Activated T-cell treated with anti-CD3 and anti-CD28 coated beads for 4 hours (primary cell): ENCODE data around the gene SIL1.

Source experiments
- DNase-seq: peaks from one replicate; pipeline ENCODE4 v3.0.0-alpha.2; 2020

SIL1 gene

DNA sequence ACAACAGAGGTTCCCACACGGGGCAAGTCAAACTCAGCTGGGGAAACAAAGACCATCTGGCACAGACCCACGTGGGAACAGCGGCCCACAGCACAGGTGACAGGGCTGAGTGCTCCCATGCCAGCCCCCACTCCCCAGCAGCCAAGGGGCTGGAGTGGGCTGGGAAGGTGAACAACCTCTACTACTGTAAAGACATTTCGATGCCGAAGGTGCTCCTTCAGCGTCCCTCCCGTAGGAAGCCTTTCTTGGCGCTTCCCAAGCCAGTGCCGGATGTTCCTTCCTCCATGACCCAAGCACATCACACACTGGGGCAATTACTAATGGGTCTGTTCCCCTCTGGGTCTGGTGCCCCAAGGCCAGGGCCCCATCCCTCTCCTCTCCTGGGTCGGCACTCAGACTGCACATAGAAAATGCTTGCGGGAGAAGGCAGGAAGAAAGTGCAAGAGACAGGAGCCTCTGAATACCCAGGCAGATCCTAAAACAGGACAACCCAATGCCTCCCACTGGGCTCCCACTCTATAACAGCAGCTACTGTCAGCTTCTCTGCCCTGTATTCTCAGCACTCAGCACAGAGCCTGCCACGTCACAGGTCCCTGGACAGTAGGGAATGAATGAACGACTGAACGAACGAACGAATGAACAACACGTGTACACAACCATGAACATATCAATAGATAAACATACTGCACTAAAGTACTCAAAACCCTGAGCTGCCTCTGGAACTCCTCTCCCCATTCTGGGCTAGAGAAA is 246.0 kb downstream of the SIL1 start:
- no peak for DNase-seq

DNA sequence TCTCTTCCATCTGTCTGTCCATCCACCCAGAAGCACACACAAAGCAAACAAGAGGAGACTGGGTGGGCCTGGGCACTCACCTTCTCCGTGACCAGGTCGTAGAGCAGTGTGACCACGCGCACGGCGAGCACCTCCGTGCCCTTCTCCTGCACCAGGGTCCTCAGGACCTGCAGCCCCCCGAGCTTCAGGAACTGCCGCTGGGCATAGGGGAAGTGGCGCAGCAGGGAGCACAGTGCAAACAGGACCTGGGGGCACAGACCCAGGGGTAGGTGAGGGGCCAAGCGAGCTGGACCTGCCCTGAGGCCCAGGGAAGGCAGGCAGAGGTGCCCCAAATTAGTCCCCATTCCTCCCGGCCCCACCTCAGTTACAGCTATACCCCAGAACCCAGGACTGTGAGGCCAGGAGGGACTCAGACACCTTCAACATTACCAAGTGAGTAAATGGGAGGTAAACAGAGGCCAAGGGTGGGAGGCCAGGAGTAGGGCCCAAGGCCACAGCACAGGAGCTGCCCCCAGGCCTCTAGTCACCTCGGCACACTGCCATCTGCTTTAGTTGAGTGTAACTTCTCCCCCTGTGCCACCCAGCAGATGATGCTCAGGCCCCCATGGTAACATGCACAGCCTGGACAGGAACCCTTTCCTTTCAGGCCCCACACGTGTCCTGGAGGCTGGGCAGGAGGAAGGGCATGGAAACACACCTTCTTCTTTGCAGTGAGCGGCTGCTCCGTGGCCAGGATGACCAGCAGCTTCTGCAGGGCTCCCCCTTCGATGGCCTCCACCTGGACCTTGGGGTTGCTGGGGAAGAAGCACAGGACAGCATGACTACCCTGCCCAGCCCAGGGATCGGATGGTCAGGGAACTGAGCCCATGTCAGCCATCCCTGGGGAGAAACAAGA is 246.8 kb downstream of the SIL1 start:
- DNase-seq: no peak

DNA sequence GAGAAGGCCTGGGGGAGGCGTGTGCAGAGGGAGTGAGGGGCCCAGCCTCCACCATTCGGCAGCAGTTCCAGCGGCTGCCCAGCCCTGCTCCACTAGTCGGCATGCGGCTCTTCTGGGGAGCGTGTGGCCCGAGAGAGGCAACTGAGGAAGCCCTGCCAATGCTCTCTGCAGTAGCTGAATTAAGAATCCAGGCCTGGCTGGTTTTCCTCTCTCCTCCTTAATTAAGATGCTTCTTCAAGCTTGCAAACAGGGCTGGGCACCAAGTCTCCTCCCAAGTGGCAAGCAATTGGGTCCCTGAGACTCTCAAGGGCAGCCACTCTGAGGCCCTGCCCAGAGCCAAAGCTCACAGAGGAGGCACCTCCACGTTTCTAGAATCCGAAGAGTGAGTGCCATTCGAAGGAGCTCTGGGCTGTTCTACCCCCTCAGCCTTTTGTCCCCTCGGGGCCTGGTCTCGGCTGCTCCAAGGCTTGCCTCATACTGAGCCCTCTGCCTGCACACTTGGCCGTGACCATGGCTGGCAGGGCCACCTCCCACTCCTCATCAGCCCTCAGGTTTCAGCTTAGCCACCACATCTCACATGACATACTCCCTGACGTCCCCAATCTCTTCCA is 247.6 kb downstream of the SIL1 start:
- DNase-seq: no peak

DNA sequence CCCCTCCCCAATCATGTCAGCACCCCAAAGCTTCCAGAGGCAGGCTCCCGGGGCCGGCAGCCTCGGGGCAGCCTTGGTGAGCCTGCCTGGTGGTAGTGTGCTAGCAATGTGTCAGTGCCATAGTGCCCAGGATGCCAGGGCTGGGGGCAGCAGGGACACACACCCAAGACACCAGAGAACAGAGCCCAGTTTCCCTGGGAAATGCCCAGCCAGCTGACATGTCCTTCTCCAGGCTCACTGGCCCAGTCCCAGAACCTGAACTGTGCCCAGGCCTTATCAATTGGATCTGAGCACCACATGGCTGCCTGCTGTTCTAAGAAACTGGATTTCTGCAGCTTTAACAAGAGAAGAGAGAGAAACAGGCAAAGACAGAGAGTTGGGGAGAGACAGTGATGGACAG is 248.2 kb downstream of the SIL1 start:
- DNase-seq: no peak

DNA sequence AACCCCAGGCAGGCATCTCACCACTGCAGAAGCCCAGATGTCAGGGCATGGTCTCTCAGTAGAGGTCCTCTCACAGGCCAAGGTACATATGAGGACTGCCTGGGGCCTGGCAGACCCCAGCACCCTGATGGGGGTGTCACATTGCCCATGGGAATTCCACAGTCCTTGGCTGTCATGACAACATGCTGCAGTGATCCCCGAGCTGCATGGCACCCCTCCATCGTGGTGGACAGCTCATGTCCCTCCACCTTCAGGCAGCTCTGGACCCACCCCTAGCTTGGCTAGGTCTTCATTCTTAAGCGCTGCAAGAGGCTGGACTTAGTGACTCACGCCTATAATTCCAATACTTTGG is 249.0 kb downstream of the SIL1 start:
- DNase-seq: no peak

DNA sequence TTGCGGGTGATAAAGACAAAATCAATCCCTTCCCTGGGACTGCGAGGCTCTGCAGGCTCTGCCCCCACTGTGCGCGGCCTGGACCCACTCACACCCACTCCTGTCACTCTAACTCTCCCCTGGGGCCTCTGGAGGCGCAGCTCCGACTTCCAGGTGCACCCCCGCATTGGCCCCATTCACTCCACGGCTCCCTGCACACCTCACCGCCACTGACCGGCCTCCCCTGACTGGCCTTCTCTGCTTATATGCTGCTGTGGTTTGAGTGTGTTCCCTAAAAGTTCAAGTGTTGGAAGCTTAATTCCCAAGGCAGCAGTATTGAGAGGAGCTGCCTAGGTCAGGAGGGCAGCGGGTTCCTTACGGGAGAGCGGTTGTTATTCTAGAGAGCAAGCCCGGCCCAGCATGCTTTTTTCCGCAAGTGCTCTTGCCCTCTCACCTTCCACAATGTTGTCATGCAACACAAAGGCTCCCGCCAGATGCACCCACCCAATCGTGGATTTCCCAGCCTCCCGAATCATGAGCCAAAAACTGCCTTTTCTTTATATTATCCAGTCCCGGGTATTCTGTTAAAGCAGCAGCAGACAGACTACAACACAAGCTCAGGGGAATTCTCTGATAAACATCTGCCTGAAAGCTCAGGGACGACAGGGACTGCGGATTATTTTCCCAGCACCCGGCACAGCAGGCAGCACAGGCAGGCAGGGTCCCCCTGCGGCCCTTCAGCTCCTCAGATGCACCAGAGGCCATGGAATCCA is 249.5 kb downstream of the SIL1 start:
- DNase-seq: no peak

DNA sequence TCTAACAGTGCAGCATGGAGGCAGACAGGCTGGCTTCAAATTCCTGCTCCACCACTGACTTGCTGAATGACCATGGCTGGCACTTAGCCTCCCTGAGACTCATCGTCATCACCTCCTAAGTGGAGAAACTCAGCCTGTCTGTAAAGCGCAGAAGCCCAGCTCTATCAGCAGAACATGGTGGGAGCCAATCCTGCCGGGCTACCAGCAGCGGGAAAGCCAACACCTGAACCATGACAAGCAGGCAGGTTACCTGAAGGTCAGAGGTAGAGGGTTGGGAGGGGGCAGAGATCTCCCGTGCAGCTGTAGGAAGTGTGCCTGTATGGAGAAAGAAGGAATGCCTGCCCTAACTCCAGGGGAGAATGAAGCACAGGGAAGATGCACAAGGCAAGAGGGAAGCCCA is 250.4 kb downstream of the SIL1 start:
- no peak for DNase-seq

DNA sequence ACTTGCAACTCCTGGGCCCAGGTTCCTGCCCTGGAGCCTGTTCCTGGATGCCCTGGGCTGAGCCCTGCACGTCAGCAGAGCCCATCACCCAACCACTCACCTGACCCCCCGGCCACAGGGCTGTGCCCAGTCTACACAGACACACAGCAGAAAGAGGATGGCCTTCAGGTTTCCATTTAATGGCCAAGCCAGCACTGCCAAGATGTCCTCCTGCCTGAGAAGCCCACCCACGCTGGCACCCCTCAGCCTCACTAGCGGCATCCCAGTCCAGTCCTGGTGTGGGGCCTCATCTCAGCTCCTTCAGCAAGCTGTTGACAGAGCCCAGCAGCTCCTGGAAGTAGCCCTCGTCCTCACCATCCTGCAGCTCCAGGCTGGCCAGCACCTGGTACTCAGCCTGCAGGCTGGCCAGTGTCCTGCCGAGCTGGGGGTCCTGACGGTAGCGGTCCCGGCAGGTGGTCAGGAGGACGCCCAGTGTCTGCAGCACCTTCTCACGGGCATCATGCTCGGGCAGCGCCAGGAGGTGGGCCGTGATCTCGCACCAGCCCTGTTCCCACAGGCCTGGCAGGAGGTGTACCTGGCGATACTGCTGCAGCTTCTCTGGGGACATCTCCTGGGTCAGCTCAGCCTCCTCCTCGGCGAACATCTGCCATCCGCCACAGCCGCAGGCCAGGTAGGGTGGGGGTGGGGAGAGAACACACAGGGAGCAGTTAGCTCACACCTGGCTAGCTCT is 251.2 kb downstream of the SIL1 start:
- no peak for DNase-seq

DNA sequence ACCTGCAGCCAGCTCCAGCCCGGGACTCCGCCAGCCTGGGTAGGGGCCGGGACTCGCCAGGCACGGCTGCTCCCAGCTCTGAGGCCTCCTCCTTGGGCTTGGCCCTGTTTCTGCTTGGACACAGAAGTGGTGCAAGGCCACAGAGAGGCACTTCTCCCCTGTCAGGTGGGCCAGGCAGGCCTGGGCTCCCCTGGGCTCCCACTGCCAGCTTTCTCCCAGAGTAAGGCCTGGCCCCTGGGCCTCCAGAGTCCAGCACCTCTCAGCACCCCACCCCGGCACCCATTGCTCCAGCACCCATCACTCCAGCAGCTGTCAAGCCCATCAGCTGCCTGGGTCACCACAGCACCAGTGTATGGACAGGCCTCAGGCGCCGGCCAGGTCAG is 251.9 kb downstream of the SIL1 start:
- no peak for DNase-seq

DNA sequence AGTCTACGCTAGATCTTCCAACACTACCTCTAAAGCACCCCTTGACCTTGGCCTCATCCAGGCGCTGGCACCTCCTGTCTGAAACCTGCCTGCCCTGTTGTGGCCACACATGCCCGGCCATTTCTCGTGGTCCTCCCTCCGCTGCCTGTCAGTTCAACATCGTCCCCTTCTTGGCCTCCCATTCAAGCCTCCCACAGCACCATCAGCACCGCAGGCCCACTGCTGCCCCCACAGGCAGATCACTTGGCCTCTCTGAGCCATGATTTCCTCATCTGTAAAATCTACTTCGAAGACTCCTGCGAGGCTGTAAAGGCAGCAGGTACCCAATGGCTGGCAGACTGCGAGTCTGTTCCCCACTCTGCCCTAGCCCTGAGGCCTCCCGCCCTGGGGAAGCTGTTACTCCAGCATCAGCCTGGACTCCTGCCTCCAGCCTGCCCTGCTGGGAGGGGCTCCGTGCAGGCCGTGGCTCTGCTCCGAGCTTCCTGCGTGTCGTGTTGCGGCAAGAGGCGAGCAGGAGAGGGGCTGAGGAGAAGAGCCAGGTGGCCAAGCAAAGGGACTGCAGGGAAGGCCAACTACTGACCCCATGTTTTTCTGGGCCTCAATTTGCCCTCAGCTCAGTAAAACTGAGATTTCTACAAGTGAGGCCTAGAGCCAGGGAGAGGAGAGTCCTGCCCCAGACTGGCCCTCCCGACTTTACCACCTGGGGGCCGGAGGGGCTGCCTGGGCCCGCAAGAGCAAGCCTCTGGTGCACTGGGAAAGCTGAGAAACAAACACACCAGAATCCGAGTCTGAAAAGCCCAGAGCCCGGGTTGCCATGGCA is 252.5 kb downstream of the SIL1 start:
- DNase-seq: no peak

DNA sequence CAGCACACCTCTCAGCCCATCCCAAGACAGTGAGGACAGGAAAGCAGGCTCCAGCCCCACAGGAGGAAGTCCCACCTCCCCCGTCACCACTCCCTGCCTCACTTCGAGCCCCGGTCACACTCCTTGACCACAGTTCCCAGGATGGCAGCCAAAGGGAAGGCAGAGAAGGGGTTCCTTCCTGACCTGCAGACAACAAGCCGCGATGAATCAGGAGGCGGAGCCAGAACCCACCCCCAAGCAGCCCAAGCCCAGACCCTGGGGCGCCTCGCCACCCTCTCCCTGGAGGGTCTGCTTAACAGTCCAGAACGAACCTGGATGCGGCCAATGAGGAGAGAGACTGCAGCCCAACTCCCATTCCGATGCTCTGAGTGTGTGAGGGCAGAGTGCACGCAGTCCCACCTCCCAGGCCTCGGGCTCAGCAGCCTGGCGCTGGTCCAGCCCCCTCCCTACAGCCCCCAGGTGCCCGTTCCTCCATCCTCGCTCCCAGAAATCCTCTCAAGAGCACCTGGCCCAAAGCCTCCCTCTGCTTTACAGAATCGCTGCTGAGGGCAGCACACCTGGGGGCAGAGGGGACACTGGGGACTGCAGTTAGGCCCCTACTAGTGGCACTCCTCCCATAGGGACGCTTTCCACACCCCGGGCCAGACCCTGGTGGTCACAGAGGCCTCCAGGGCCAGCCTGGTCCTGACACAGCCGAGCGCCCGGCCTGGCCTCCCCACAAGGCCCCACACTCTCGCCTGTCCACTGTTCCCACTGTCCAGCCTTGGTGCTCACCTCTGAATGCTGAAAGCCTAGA is 253.4 kb downstream of the SIL1 start:
- DNase-seq: no peak

DNA sequence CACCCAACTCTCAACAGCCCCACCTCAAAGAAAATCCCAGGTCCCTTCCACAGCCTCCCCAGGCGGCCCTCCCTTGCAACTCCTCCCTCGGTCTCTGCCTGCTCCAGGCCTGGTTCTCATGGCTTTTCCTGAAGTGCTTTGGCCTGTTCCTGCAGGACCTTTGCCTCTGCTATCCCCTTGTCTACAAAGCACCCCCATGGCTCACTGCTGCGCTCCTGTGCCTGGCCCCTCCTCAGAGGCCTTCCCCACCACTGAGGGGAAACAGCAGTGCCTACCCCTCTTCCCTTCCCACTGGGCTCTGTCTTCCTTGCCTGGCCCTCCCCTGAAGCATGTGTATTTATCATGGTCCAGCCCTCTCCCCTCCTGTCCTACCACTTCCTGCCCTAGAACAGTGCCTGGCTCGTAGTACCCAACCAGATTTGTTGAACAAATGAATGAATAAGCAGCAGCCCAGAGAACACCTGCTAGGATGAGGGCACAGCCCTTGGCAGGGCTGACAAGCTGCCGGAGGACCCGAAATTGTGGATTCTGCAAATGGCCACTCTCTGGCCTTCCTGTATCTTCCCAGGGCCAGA is 254.5 kb downstream of the SIL1 start:
- no peak for DNase-seq

DNA sequence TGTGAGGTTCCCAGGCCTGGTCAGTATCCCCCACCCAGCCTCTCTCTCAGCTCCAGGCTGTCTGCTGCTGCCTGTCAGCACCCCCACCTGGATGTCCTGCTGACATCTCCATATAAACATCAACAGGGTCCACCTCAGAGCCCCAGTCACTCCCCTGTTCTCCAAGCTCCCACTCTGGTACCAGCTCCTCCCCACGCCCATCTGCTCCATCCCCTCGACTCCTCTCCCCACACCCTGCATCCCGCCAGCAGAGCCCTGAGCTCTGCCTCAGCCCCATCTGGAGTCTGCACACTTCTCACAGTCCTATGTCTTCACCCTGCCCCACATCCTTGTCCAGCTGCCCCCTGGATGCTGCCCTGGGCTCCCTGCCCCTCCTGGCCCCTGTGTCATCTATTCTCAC is 255.3 kb downstream of the SIL1 start:
- no peak for DNase-seq

DNA sequence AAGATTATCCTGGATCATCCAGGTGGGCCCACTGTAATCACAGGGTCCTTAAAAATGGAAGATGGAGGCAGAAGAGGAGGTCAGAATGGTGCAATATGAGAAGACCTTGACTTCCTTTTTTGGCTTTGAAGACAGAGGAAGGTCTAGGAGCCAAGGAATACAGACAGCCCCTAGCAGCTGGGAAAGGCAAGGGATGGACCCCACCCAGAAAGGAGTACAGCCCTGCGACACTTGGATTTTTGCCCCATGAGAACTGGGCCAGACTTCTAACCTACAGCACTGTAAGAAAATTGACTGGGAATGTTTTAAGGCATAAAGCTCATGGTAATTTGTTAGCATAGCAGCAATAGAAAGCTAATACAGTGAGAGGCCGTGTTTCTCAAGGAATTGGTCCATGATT is 256.1 kb downstream of the SIL1 start:
- DNase-seq: no peak

DNA sequence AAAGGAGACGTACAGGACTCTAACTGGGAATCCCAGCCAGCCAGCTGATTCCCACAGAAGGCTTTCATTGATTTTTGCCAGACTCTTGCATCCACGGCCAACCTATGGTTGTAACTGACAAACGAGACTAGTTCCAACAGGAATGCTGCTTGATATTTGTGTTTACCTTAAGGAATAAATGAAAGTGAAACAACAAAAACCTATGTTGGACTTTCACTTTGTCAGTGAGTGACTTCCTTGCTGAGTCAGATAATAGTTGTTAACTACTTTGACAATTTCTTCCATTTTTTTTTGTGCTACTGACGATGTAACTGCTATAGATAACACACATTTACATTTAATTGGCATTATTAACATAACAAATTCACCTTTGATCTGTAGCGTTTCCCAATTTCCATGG is 259.6 kb downstream of the SIL1 start:
- DNase-seq: no peak

DNA sequence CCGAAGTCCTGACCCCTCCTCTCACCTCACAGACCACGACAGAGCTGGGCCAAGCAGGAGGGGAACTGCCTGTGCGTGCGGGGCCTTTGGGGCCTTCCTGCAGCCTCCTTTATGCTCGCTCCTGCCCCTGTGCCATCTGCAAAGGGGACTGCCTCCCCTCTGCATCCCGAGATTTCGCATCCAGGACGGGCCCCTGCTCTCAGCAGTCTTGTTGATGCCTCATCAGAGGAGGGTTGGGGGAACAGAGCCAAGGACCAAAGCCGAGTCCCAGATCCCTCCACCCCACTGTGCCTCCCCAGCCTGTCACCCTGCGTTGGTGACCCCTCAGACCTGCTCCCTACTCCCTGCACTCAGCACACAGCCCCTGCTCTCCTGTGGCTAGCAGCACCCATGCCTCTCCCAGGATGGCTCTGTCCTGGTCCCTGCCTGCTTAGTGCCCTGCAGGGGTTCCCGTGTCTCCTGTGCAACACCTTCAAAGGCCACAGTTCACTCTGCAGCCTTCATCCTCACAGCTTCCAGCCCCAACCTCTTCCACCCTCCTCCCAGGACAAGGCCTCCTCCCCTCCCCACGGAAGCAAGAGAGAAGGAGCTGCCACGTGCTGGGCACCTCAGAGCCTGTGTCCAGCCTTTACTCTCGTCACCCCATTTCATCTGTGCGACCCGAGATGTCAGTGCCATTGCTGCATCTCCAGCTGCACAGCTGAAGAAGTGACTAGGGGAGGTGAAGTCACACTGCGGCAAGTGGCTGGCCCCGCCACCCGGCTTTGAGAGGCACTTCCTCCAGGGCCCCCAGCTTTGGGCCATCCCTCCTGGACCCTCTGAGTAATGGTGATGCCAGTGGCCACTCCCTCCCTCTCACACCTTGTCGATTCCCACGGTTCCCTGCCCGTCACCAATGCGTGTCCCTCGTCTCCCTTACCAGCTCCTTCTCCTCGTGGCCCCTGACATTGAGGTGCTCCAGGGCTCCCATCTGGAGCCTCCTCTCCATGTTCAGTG is 260.5 kb downstream of the SIL1 start:
- no peak for DNase-seq

DNA sequence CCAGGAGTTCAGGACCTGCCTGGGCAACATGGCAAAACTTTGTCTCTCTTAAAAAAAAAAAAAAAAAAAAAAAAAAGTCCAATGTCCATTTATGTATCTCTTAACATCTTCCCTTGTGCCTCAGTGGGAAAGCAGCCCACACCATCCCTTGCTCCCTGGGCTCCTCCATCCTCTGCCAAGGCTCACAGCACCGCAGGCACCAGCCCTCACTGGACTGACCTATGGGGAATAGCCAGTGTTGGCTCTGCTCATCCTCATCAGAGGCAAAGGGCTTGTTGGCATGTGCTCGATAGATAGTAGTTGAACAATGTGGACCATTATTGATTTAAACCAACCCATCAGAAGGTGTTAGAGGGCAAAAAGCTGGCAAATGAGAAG is 261.2 kb downstream of the SIL1 start:
- no peak for DNase-seq

DNA sequence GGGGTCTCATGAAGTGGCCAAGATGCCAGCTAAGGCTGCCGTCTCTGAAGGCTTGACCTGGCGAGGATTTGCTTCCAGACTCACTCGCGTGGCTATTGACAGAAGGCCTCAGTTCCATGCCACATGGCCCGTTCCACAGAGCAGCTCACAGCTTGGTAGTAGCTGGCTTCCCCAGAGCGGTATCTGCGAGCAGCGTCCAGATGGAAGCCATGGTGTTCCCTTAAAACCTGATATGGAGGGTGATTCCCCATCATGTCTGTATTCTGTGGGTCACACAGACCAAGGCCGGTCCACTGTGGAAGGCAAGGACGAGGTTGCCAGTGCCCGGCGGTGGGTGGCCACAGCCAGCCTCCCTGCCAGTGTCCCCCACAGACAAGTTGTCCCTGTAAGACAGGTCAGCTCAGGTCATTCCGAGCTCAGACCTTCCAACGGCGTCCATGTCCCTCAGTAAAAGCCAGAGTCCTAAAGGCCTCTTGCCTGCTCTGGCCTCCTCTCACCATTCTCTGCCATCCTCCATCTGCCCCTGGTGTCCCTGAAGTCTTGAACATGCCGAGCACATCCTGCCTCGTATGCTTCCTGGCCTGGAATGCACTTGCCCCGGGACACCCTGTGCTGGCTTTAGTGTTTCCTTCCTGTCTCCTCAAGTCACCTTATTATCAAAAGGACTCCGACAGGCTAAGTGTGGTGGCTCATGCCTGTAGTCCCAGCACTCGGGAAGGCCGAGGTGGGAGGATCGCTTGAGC is 261.8 kb downstream of the SIL1 start:
- DNase-seq: no peak
